GM13976 (cell line): ENCODE results near the gene TP53INP2.
A peak's percentile ranks its signal among the peaks of the same experiment; 100 is the strongest.

Experiments used
- DNase-seq: peaks from one replicate; pipeline ENCODE4 v3.0.0; 2012; ENCODE audit warnings: low spot score
- CTCF ChIP-seq: IDR thresholded peaks from 2 replicates; pipeline ENCODE4 v1.5.1; 2012; ENCODE audit warnings: borderline replicate concordance, mild to moderate bottlenecking; ENCODE audit not compliant: insufficient read depth; ENCODE audit errors: extremely low read depth, missing control alignments, control extremely low read depth
- in situ Hi-C: fragments of 300-500 bp; cut with MboI; formaldehyde crosslinking; loops from one replicate; pipeline ENCODE4 v1.12.0; 2022; ENCODE audit warnings: low sequenced_read_pairs, mixed read lengths, inconsistent platforms; ENCODE audit not compliant: unreplicated experiment

The TP53INP2 gene

GRCh38 chr20:34675993-34676641 is 28.0 kb upstream of the TP53INP2 start:
- no peak for TF ChIP-seq CTCF
- in situ Hi-C loops = no loop called here
- no peak for DNase-seq

- in situ Hi-C loops = no loop called here
- peak; percentile 95 for DNase-seq
- TF ChIP-seq CTCF = peak; percentile 4
Observed at GRCh38 chr20:34676642-34677373, 27.3 kb upstream of the TP53INP2 start, which contains the start of gene PIGU. PIGU (minus strand) TSS chr20:34677092; CDS start chr20:34677085, 7 bp downstream.

- TF ChIP-seq CTCF = no peak
- in situ Hi-C loops = no loop called here
- DNase-seq = no peak
Observed at GRCh38 chr20:34680586-34681175, 23.5 kb upstream of the TP53INP2 start.

- no peak for TF ChIP-seq CTCF
- in situ Hi-C loops = no loop called here
- DNase-seq = no peak
Observed at GRCh38 chr20:34683667-34684066, 20.5 kb upstream of the TP53INP2 start.

- DNase-seq = no peak
- no peak for TF ChIP-seq CTCF
- in situ Hi-C loops = no loop called here
Observed at GRCh38 chr20:34689486-34689885, 14.7 kb upstream of the TP53INP2 start.

GRCh38 chr20:34691838-34692237 is 12.3 kb upstream of the TP53INP2 start:
- no peak for DNase-seq
- TF ChIP-seq CTCF = no peak
- in situ Hi-C loops = no loop called here
